Left lung (tissue), 10 donors: Measurements from ENCODE around the gene UBE2E2. TPM values are rescaled to one million over a fixed set of nuclear protein-coding genes. Genes with fewer than 3 reads are reported as not detected.

Source experiments
- ATAC-seq: fragments of 200-7000 bp; cut with Tn5 transposase; one replicate; pipeline ENCODE4 v1.9.1; 2020; ENCODE audit warnings: moderate library complexity
- DNase-seq, 4 donors: peaks; one replicate each; pipeline ENCODE4 v3.0.0-alpha.2; 2013 to 2020
- H3K27ac ChIP-seq, 2 donors: fragments of 200-600 bp; sonication (generic) in 1 of 2; one replicate each; pipeline versions ENCODE4 v1.5.0 to v1.8.0; 2020 to 2021
- H3K27me3 ChIP-seq, 2 donors: fragments of 200-600 bp; sonication (generic) in 1 of 2; one replicate each; pipeline versions ENCODE4 v1.5.0 to v1.8.0; 2020 to 2021
- H3K36me3 ChIP-seq, 2 donors: fragments of 200-600 bp; sonication (generic) in 1 of 2; one replicate each; pipeline versions ENCODE4 v1.5.0 to v1.8.0; 2020 to 2021
- H3K4me1 ChIP-seq, 2 donors: fragments of 200-600 bp; one replicate each; pipeline ENCODE4 v1.8.0; 2021
- H3K4me3 ChIP-seq, 2 donors: fragments of 200-600 bp; sonication (generic) in 1 of 2; one replicate each; pipeline versions ENCODE4 v1.5.0 to v1.8.0; 2020 to 2021; ENCODE audit warnings: mild to moderate bottlenecking in 1 of 2
- H3K9me3 ChIP-seq, 2 donors: fragments of 200-600 bp; sonication (generic) in 1 of 2; one replicate each; pipeline versions ENCODE4 v1.5.0 to v1.8.0; 2020 to 2021
- intact Hi-C, 2 donors: fragments of 100-400 bp; cut with DNase I; formaldehyde crosslinking; loops; one replicate each; pipeline versions ENCODE4 v1.11.2 to v1.14.2; 2022
- polyA plus RNA-seq, 6 donors: library from polyadenylated mRNA; unstranded; fragments of 120-200 nt; gene quantifications; one replicate each; pipeline ENCODE4 v1.2.1, GENCODE V29; 2013; ENCODE audit not compliant: insufficient read length in 6 of 6
- total RNA-seq, 2 donors: library from RNA; stranded (reverse); fragmentation: NEBNext Ultra II Directional; extraction: Animal tissue kit (Norgen Biotek cat#: 25700); gene quantifications; one replicate each; pipeline ENCODE4 v1.2.1, GENCODE V29; 2021
- TF ChIP-seq, protein P1 (sequence below), 2 donors: fragments of 200-600 bp; sonication (generic) in 1 of 2; IDR thresholded peaks; one replicate each; pipeline versions ENCODE4 v1.5.0 to v1.8.0; 2021; ENCODE audit warnings: antibody characterized with exemption in 2 of 2
- donor health status: DM: no; HTN: yes; CAD: no.
- donor health status: DM: no; HTN: no; CAD: no.

Gene UBE2E2
- total and polyA plus RNA-seq, 8 donors, result 42.3 to 55.6 (median 47.5) TPM

GRCh38 chr3:23288286-23288685 lies 85.2 kb downstream of the UBE2E2 start:
- Histone ChIP-seq H3K36me3 (no peaks in the 10 kb centered on the region), H3K4me1 (no peaks in the 10 kb centered on the region), H3K9me3 (peaks cover 0 to 11% of the 10 kb centered on the region in 2 donors), H3K27ac (no peak overlapping the region), H3K4me3 (no peak overlapping the region), H3K27me3 (no peaks in the 10 kb centered on the region)
- TF ChIP-seq, protein P1, sequence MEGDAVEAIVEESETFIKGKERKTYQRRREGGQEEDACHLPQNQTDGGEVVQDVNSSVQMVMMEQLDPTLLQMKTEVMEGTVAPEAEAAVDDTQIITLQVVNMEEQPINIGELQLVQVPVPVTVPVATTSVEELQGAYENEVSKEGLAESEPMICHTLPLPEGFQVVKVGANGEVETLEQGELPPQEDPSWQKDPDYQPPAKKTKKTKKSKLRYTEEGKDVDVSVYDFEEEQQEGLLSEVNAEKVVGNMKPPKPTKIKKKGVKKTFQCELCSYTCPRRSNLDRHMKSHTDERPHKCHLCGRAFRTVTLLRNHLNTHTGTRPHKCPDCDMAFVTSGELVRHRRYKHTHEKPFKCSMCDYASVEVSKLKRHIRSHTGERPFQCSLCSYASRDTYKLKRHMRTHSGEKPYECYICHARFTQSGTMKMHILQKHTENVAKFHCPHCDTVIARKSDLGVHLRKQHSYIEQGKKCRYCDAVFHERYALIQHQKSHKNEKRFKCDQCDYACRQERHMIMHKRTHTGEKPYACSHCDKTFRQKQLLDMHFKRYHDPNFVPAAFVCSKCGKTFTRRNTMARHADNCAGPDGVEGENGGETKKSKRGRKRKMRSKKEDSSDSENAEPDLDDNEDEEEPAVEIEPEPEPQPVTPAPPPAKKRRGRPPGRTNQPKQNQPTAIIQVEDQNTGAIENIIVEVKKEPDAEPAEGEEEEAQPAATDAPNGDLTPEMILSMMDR (IDR thresholded peaks at IDR 0.05), result no peak
- DNase-seq (no peak), ATAC-seq (no peak)
- intact Hi-C loops, result no loop called here

DNA sequence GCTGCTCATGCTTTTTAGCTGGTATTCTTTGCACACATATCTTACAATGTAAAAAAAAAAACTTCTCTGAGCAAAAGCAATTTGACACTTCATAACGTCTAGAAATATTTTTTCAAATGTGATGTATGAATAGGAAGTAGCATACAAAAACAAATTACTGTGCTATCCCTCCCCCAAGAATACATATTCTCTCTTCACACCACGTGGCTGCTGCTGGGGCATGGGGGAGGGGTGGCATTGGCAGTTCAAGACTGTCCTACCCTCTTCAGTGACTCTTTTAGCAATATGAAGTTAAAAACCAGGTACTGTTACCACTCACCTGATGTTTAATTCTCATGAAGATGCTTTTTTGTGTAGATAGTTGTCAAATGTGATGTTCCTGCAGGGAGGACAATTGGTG lies 85.6 kb downstream of the UBE2E2 start:
- H3K36me3 ChIP-seq, result no peaks in the 10 kb centered on the region
- ATAC-seq (no peak), DNase-seq (no peak)
- H3K4me3 ChIP-seq, result no peak overlapping the region
- no peaks in the 10 kb centered on the region for H3K4me1 ChIP-seq
- no peaks in the 10 kb centered on the region for H3K27me3 ChIP-seq
- peaks cover 0 to 11% of the 10 kb centered on the region in 2 donors for H3K9me3 ChIP-seq
- intact Hi-C loops, result no loop called here
- TF ChIP-seq, protein P1 (IDR thresholded peaks at IDR 0.05), result no peak
- no peak overlapping the region for H3K27ac ChIP-seq

GRCh38 chr3:23292432-23292831 lies 89.3 kb downstream of the UBE2E2 start:
- no peaks in the 10 kb centered on the region for H3K36me3 ChIP-seq
- intact Hi-C loops, result no loop called here
- no peaks in the 10 kb centered on the region for H3K4me1 ChIP-seq
- H3K4me3 ChIP-seq, result no peak overlapping the region
- H3K9me3 ChIP-seq, result no peaks in the 10 kb centered on the region
- no peak for DNase-seq
- TF ChIP-seq, protein P1 (IDR thresholded peaks at IDR 0.05), result no peak
- H3K27ac ChIP-seq, result no peak overlapping the region
- H3K27me3 ChIP-seq, result no peaks in the 10 kb centered on the region
- no peak for ATAC-seq

GRCh38 chr3:23294770-23295387 lies 91.8 kb downstream of the UBE2E2 start:
- H3K27me3 ChIP-seq, result no peaks in the 10 kb centered on the region
- H3K27ac ChIP-seq, result no peak overlapping the region
- ATAC-seq (no peak), DNase-seq (no peak)
- H3K9me3 ChIP-seq, result no peaks in the 10 kb centered on the region
- H3K4me3 ChIP-seq, result no peak overlapping the region
- TF ChIP-seq, protein P1 (IDR thresholded peaks at IDR 0.05), result no peak
- no peaks in the 10 kb centered on the region for H3K36me3 ChIP-seq
- H3K4me1 ChIP-seq, result no peaks in the 10 kb centered on the region
- intact Hi-C loops, result no loop called here

- intact Hi-C loops, result no loop called here
- DNase-seq (no peak), ATAC-seq (no peak)
- no peak overlapping the region for H3K27ac ChIP-seq
- H3K27me3 ChIP-seq, result no peaks in the 10 kb centered on the region
- H3K4me3 ChIP-seq, result no peak overlapping the region
- TF ChIP-seq, protein P1 (IDR thresholded peaks at IDR 0.05), result no peak
- H3K9me3 ChIP-seq, result no peaks in the 10 kb centered on the region
- no peaks in the 10 kb centered on the region for H3K36me3 ChIP-seq
- H3K4me1 ChIP-seq, result peaks cover 0 to 6% of the 10 kb centered on the region in 2 donors
Measured at GRCh38 chr3:23301819-23302218, 98.7 kb downstream of the UBE2E2 start.
